HT-29 (cell line): ENCODE measurements around the gene ACSM3. TPM values are rescaled to one million over a fixed set of nuclear protein-coding genes. Genes with fewer than 3 reads are reported as not detected.
"Not testable (repeated sequence)": the region's sequence is repeated elsewhere in the genome, so short reads cannot be mapped to it uniquely, and the experiment has no call there.

ENCODE experiments used
- DNase-seq: peaks from one replicate; pipeline ENCODE4 v3.0.0-alpha.2; 2015; ENCODE audit warnings: low spot score
- total RNA-seq: library from RNA; depleted of rRNA; stranded (reverse); fragments of >200 nt; shearing (Covaris generic); gene quantifications from 2 replicates; pipeline ENCODE4 v1.2.3, GENCODE V29; 2014

Gene ACSM3
- total RNA-seq, 1 experiment from 2014 or later: 19.2 TPM

- DNase-seq: no peak
Observed at GRCh38 chr16:20755238-20755637, 8.6 kb upstream of the ACSM3 start.

DNA sequence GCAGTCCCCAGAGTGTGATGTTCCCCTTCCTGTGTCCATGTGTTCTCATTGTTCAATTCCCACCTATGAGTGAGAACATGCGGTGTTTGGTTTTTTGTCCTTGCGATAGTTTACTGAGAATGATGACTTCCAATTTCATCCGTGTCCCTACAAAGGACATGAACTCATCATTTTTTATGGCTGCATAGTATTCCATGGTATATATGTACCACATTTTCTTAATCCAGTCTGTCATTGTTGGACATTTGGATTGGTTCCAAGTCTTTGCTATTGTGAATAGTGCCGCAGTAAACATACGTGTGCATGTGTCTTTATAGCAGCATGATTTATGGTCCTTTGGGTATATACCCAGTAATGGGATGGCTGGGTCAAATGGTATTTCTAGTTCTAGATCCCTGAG lies 8.0 kb upstream of the ACSM3 start:
- DNase-seq: not testable (repeated sequence)

DNA sequence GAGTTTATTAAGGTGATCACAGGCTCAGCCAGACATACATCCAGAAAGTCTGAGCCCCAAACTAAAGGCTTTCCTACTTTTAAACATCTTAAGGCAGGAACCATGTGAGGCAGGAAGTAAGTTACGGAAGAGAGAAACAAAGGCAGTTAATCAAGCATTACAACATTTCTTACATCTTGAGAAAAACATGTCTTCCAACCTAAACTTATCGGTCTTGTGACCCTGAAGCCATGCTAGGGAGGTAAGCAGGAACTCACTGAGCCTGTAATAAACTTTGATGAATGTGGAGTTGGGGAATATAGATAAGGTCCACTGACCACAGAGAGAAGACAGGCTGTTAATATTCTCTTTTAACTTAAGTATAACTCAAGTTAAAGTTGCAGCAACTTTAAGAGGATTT lies 3.5 kb upstream of the ACSM3 start:
- DNase-seq: no peak

DNA sequence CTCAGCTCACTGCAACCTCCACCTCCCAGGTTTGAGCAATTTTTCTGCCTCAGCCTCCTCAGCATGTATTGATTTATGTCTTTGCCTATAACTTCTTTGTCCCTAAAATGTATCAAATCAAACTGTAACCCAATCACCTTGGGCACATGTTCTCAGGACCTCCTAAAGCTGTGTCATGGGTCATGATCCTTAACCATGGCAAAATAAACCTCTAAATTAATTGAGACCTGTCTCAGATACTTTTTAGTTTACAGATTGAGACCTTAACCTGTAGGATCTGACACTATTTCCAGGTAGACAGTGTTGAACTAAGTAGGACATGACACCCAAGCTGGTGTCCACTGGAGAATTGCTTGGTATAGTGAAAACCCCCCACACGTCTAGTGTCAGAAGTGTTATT lies 2.6 kb upstream of the ACSM3 start:
- DNase-seq: no peak

- no peak for DNase-seq
Observed at GRCh38 chr16:20762404-20763123, 1.2 kb upstream of the ACSM3 start.

GRCh38 chr16:20764448-20764847 lies 634 bp downstream of the ACSM3 start:
- not testable (repeated sequence) for DNase-seq

DNA sequence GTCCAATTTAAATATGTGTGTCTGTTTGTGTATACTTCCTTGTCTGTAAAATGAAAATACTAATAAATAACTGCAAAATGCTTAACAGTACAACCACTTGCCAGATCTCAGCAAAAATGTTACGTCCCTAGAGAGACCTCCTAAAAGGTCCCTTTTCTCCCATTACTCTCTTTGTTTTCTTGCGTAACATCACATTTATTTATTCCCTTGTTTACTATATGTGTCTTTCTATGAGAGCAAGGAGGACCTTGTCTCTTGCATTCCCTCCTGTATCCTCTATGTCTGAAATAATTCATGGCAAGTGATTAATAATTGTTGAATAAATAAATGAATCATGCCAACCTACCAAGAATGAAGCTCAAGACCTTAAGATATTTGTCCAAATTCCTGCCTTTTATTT lies 1.9 kb downstream of the ACSM3 start:
- DNase-seq: no peak

DNA sequence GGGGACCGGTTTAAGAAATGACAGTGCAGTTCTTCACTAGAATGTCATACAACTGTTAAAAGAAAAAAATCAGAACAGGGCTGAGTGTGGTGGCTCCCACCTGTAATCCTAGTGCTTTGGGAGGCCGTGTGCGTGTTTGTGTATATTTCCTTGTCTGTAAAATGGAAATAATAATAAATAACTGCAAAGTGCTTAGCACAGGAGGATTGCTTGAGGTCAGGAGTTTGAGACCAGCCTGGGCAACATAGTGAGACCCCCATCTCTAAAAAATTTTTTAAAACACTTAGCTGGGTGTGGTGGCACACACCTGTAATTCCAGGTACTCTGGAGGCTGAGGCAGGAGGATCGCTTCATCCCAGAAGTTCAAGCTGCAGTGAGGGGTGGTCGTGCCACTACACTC lies 2.5 kb downstream of the ACSM3 start:
- DNase-seq: no peak

DNA sequence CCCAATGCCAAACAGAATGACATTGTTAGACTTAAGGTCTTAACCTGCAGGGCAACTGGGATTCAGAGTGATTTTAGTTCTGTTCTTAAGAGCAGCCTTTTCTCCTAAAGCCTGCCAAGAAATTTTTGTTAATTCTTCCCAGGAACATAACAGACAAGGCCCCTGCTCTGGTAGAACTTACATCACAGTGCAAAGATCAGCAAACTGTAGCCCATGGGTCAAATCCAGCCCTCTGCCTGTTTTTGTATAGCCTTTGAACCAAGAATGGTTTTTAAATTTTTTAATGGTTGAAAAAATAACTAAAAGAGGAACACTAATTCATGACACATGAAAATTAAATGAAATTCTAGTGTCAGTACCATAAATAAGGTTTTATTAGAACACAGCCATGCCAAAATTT lies 3.8 kb downstream of the ACSM3 start:
- DNase-seq: no peak

- no peak for DNase-seq
Observed at GRCh38 chr16:20768121-20768520, 4.3 kb downstream of the ACSM3 start.

DNA sequence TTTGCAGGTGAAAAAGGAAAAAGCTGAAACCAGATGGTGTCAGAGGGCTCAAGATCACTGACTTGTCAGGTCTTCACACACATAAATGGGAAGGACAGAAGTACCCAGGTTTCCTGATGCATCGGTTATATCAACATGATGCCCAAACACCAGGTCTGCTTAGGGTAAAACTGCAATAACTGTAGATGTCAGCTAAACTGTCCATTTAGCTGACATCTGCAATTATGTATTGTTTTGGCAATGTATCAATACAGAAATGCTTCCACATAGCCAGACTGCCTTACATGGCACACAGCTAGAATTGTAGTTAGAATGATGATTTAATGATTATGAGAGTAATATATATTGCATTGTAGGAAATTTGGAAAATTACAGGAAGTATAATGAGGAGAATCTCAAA lies 5.0 kb downstream of the ACSM3 start:
- no peak for DNase-seq

DNA sequence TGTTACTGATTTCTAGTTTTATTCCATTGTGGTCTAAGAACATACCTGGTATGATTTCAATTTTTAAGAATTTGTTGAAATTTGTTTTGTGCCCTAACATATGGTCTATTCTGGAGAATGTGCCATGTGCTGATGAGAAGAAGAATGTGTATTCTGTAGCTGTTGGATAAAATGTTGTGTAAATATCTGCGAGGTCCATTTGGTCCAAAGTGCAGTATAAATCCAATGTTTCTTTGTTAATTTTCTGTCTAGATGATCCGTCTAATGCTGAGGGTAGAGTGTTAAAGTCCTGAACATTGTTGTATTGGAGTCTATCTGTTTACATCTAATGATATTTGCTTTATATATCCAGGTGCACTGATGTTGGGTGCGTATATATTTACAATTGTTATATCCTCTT lies 9.9 kb downstream of the ACSM3 start:
- DNase-seq: no peak

DNA sequence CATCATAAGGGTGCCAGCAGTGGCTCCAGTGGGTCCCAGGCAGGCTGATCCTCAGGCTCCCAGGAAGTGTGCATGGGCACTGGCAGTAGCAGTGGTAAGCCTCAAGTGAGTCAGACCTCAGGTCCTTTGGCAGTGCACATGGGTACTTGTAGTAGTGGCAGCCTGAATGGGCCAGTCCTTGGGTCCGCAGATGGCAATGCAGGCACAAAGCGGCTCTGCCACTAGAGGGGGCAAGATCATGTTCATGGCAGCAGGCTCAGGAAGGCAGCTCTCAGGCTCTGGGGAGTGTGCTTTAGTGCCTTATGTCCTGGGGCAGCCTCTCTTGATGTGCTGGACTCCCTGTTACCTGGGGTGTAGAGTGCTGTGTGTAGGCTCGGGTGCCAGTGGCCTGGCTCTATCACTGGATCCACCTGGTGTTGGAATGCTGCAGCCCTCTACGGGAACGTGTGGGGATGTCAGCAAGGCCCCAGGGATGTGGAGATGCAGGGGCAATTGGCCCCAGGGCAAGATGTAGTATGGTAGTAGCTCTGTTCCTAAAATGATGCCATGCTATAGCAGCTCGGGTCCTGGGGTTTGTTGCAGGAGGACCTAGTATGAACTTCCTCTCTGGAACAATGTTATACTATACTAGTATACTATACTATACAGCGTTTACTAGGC lies 11.0 kb downstream of the ACSM3 start:
- DNase-seq: peak; percentile 85

- no peak for DNase-seq
Observed at GRCh38 chr16:20781697-20782096, 17.9 kb downstream of the ACSM3 start.

DNA sequence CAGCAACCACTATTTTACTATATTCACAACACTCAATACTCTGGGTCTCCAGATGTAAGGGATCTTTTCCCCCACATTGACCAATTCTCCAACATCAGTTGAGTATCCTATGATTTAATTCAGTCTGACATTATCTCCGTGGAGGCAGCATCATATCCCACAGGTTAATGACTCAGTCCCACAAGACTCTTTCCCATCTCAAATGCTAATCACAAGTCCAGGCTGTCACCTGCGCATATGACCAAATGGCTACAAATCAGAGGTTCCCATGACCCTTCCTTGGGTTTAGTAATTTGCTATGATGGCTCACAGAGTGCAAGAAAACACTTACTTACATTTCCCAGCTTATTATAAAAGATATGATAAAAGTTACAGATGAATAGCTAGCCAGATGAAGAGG lies 18.7 kb downstream of the ACSM3 start:
- DNase-seq: no peak

- DNase-seq: no peak
Observed at GRCh38 chr16:20784204-20784603, 20.4 kb downstream of the ACSM3 start.

DNA sequence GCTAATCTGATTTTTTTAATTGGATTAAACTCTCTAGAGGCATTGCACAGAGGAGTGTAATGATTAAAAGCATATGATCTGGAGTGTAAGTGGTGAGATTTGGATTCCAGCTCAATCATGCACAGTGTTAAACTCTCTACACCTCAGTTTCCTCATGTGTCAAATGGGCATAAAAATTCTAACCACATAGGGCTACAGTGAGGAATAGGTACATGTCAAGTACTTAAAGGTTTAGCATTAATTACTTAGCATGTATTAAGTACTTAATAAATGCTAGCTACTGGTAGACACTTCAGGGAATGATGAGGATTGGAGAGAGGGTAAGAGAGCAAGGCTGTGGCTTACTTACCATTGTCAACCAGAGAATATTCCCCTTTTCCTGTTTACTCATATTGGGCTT lies 25.3 kb downstream of the ACSM3 start:
- DNase-seq: no peak

- no peak for DNase-seq
Observed at GRCh38 chr16:20791923-20792612, 28.3 kb downstream of the ACSM3 start.

DNA sequence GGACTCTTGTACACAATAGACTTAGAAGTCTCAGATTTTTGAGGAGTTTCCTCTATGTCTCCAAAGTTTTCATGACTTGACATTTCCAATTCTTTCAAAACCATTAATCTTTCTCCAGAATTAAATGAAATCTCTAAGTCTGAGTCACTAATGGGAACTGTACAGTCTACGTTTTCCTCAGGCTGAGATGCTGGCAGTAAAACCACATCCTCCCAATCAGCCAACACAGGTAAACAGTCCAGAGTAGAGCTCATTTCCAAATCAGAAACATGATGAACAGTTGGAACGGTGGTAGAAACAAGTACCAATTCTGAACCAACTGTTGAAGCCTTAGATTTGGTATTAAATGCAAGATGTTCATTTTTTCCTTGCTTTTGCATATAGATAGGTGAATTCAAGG lies 34.5 kb downstream of the ACSM3 start:
- no peak for DNase-seq

- peak; percentile 31 for DNase-seq
Observed at GRCh38 chr16:20799599-20799998, 35.8 kb downstream of the ACSM3 start.

DNA sequence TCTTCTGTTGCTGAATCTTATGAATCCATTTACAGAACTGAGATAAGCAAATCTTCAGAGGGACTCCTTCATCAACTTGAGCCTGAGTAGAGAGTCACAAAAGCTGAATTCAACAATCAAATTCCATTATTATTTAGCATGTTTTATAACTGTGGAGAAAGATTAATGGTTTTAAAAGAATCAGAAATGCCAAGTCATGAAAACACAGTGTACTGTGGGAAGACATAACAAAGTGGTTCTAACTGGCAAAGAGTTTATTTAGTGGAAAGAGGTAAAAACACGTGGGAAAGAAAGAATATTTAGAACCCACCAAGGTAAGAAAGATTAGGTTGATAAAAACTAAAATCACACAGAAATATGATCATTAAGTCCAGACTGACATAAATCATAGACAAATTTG lies 37.5 kb downstream of the ACSM3 start:
- no peak for DNase-seq

DNA sequence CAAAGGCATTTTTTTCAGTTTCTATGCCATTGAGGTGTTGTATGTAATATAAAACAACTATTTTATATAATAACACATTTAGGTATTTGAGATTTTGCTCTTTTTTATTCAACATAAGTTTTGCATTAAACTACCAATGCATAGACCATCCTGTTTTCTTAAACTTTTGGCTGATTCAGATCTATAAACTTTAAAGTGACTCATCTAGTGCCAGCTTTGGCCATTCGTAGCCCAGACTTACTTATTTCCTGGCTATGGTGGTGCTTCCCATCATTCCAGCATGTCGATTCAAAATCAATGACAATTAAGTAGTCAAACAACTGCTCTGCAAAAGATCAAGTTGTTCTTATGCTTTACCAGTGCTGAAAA lies 39.4 kb downstream of the ACSM3 start:
- DNase-seq: no peak
